GM10266 (cell line): ENCODE data around the gene MATR3.

Experiments
- DNase-seq: peaks from one replicate; pipeline ENCODE4 v3.0.0; 2012; ENCODE audit errors: extremely low spot score
- CTCF ChIP-seq: IDR thresholded peaks from 2 replicates; pipeline ENCODE4 v1.5.1; 2012; ENCODE audit warnings: mild to moderate bottlenecking, low read depth; ENCODE audit not compliant: control insufficient read depth, insufficient read depth; ENCODE audit errors: missing control alignments

Gene MATR3

GRCh38 chr5:139283252-139284166, 10.0 kb upstream of the MATR3 start:
- no peak for DNase-seq
- TF ChIP-seq CTCF = no peak

- TF ChIP-seq CTCF = no peak
- DNase-seq = no peak
Measured at GRCh38 chr5:139284295-139284694, 9.2 kb upstream of the MATR3 start.

GRCh38 chr5:139285651-139286392, 7.7 kb upstream of the MATR3 start:
- DNase-seq = no peak
- TF ChIP-seq CTCF = no peak

GRCh38 chr5:139287890-139288635, 5.5 kb upstream of the MATR3 start:
- no peak for TF ChIP-seq CTCF
- DNase-seq = no peak

GRCh38 chr5:139291051-139291450, 2.5 kb upstream of the MATR3 start:
- no peak for TF ChIP-seq CTCF
- DNase-seq = no peak

- DNase-seq = no peak
Measured at GRCh38 chr5:139293202-139293506, 386 bp upstream of the MATR3 start.

More at GRCh38 chr5:139293202-139293506, 386 bp upstream of the MATR3 start:
- TF ChIP-seq CTCF = no peak
